Hippocampal formation (tissue), 2 donors: ENCODE data around the gene FAM180B.

Experiments
- DNase-seq, 2 donors: peaks; one replicate each; lab custom pipeline; 2025; lab: John Stamatoyannopoulos, UW

FAM180B gene

DNA sequence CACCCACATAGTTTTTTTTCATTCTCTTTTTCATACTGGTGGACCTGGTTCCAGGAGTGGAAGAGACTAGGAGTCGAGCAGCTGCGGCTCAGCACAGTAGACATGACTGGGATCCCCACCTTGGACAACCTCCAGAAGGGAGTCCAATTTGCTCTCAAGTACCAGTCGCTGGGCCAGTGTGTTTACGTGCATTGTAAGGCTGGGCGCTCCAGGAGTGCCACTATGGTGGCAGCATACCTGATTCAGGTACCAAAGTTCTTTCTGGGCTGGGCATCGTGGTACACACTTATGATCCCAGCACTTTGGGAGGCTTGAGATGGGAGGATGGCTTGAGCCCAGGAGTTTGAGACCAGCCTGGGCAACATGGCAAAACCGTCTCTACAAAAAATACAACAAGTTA lies 16.8 kb upstream of the FAM180B start:
- no peak for DNase-seq

DNA sequence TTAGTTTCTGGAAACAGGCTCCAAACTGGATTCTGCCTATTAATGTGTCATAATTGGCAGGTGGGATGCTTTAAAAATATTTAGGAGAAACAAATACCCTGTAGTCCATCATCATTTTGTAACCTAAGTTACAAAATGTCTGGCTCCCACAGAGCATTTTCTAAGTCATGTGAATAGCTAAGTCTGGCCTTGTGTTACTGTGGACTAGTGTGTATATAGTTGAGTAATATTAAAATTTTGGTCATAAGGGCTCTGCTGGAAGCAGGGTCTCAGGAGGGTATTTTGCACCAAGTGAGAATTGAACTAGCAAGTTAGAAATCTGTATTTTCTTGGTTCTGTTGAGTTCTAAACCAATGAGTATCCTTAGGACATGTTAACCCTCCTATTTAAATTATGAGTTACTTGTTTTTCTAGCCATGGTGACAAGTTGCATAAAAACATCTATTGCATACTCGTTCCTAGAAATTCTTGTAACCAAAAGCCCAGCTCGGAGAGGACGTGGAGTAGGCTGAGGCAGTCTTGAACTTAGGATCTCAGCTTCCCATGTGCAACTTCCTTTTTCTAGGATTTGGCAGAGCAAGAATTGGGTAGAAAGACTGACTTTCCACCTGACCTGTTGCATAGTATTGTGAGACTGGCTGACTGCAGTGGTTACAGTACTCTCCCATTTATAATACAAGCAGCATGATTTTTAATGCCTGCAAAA lies 15.7 kb upstream of the FAM180B start:
- no peak for DNase-seq

GRCh38 chr11:47571357-47571729 lies 15.1 kb upstream of the FAM180B start:
- DNase-seq: no peak

GRCh38 chr11:47571895-47572294 lies 14.6 kb upstream of the FAM180B start:
- DNase-seq: no peak

- no peak for DNase-seq
Measured at GRCh38 chr11:47572715-47573255, 13.7 kb upstream of the FAM180B start.

DNA sequence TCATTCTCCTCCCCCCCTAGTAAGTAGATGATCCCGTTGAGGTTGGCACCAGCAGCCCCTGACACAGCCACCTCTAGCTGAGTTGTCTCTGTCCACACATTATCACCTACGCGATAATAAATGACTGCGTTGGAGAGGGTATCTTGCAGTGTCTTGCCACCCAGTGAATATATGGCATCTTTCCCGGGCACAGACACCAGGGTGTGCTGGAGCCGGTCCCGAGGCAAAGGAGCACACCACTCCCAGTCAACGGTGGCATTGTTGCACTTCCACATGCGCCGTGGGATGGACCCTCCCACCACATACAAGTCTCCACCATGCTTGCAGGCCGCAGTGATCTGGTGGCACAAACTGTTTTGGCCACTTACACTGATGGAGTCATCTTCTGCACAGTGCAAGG lies 13.2 kb upstream of the FAM180B start:
- DNase-seq: peak in 1 of 2 donors; percentile 48

- DNase-seq: no peak
Measured at GRCh38 chr11:47577460-47578041, 8.9 kb upstream of the FAM180B start.

DNA sequence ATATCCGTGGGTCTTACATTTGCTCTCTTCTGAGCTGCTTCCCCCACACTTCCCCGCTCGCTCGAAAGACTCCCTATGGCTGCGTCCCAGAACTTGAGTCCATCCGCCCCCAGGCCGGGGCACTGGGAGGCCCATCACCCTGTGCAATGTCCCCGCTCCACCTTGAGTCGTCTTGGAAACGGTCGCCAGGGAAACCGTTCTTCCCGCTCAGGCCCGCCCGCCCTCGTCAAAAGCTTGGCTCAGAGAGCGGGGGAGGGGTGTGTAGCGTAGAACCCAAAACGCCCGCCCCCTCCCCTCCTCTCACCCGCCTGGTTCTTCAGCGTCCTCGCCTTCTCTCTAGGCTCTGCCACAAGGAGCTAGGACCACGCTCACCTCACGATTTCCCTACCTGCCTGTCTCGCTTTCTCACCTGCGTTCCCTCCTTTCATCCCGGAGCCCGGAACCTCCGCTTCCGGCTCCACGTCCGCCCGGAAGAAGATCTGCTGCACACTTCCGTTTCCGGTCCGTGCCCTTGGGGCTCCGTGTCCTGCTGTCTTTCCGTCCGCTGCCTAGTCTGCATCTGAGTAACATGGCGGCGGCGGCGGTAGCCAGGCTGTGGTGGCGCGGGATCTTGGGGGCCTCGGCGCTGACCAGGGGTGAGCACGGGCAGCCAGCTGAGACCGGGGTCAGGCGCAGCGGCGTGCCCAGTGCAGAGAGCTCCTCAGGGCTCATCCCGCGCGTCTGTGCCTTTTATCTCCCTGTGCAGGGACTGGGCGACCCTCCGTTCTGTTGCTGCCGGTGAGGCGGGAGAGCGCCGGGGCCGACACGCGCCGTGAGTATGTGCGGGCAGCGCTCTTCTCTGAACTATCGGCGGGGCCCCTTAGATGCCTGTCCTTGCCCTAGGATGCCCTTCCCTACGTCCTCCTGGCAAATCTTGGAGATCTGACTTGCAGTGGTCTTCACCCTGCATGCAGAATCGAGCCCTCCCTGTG lies 7.7 kb upstream of the FAM180B start, which contains the start of the genes KBTBD4 and NDUFS3:
KBTBD4 (minus strand) TSS at position 447 of the 971 bp plus-strand sequence; CDS start at position 428, 19 bp downstream.
NDUFS3 (plus strand) TSS at position 551 of the 971 bp plus-strand sequence; CDS start at position 569, 18 bp downstream.
- DNase-seq: peak; percentile 88

- no peak for DNase-seq
Measured at GRCh38 chr11:47583844-47584243, 2.6 kb upstream of the FAM180B start.

DNA sequence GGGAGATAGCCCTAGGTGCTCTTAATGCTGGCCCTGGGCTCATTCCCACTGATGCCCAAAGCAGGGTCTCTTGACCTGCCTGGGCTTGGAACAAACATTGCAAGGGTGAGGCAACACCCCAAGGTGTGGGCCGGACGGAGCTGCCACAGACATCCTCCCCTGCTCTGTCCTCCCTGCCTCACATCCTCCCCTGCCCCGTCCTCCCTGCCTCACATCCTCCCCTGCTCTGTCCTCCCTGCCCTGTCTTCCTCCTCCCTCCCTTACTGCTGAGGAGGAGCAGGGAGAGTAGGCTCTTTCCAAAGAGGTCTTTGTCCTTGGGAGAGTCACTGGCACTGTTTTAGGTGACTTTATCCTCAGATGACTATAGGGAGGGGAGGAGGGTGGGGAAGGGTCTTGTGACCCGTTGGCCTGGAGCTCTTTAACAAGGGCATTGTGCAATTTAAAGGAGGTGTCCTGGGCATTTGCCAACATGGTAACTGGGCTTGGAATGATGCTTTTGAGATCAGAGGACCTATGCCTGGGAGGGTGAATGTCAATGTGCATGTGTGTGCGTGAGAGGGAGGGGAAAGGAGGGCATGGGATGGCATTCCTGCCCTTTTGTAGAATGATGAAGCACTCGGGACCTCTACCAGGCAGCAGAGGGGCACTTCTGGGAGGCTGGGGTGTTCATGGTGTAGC lies 700 bp downstream of the FAM180B start:
- DNase-seq: no peak

GRCh38 chr11:47587723-47588326 lies 1.3 kb downstream of the FAM180B start:
- peak in 1 of 2 donors; percentile 55 for DNase-seq

DNA sequence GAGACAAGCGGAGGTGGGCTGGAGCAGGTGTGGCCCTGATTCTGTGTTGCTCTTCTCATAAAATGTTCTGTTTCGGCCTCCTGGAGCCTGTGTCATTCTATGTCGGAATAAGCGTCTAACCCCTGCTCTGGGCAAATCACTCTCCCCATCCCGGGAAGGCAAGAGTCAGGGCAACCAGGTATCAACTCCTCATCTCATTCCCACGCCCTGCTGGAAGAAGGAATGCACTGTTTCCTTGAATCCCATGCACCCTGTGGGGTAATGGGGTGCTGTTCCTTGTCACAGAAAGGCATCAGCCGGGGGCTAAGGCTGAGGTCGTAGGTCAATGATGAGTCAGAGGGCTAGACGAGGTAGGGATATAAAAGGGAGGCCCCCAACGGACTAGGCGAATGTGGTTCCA lies 2.6 kb downstream of the FAM180B start:
- DNase-seq: no peak

DNA sequence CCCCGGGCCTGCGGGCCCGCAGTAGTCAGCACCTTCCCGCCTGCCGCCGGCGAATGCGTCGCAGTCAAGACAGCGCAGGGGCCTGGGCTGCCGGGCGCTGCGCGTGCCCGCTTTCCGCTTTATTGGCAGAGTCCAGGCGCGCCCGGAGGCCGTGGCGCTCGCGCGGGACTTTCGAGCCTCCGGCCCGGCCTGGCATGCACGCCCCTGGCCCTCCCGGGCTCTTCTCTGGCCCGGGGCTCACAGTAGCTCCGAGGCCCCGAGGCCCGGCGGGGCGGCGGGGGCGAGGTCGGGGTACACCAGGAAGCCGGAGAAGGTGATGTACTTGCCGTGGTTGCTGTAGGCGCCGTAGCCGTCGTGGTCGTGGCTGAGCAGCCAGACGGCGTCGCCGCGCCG lies 3.1 kb downstream of the FAM180B start:
- no peak for DNase-seq

- DNase-seq: no peak
Measured at GRCh38 chr11:47589977-47590861, 3.7 kb downstream of the FAM180B start.

- DNase-seq: no peak
Measured at GRCh38 chr11:47591764-47592163, 5.3 kb downstream of the FAM180B start.

- no peak for DNase-seq
Measured at GRCh38 chr11:47592251-47592650, 5.8 kb downstream of the FAM180B start.

GRCh38 chr11:47592970-47593369 lies 6.5 kb downstream of the FAM180B start:
- no peak for DNase-seq

DNA sequence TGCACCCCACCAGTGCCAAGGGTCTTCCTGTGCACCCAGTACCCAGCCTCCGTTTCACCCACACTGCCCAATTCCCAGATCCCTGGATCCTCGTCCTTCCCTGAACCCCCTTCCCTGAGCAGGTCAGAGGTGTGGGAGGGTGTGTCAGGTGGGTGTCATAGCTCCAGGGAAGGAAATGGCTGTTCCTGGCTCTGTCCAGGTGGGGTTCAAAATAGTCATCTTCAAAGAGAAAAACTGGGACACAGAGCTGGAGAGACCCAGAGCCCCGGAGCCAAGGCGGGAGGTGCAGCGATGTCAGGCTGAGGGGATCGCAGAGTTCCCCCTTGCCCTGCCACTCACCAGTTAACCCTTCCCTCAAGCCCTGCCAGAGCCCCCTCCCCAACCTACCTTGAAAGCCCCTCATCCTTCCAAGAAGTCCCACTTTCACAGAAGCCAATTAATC lies 7.0 kb downstream of the FAM180B start:
- no peak for DNase-seq

DNA sequence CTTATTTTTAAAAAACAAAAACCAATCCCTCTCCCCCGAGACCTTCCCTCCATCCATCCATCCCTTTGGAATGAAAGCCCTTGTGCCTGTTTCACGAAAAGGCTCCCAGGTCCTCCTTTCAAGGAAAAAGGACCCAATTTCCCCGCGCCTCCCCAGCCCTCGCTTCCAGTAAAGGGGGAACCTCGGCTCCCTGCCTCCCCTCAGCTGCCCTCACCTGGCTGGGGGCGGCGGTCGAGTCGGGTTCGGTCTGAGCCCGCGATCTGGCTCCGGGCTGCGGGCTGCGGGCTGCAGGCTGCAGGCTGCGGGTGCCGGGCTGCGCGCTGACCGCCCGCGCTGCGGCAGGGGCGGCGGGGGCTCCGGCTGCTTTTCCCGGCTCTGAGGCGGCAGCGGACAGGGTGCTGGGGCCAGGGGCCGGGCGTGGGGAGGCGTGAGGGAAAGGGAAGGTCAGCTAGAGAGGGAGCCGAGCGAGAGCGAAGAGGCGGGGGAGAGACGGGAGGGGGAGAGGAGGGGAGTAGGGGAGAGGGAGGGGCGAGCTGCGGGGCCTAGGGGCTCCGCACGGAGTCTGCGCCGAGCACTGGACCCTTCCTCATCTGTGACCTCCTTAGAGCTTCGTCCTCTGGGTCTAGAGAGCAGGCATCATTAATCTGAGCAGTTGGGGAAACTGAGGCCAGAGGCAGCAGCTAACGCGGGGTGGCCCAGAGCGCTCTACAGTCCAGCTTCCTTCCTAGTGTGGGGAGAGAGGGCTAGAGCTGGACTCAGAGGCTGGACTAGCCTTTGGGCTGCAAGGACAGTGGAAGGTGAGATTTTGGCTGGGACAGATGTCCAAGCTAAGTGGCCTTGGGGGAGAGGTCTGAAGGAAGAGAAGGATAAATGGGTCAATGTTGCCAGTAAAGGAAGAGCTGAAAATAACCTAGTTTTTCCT lies 7.7 kb downstream of the FAM180B start, which contains the start of gene C1QTNF4:
C1QTNF4 (minus strand) TSS at position 478 of the 922 bp plus-strand sequence. CDS start 3,601 bp downstream, outside the sequence.
- no peak for DNase-seq
